Adrenal gland (tissue), 5 donors: ENCODE results near the gene PXDN.

Experiments used
- POLR2A ChIP-seq, 2 donors: fragments of 450-650 bp; IDR thresholded peaks; one replicate each; pipeline ENCODE4 v1.6.1; 2017; ENCODE audit warnings: antibody characterized with exemption in 2 of 2, mild to moderate bottlenecking in 2 of 2, moderate library complexity in 1 of 2
- TF ChIP-seq, protein P1 (sequence below), 6 experiments: fragments of 450-650 bp in 4 of 6; fragments of 200-600 bp in 2 of 6; sonication (generic) in 1 of 6; IDR thresholded peaks; 1 replicate in 5 of 6; 2 replicates in 1 of 6; pipeline versions ENCODE4 v1.5.1 to v1.8.0; 2016 to 2021; ENCODE audit warnings: antibody characterized with exemption in 6 of 6, mild to moderate bottlenecking in 2 of 6, moderate library complexity in 1 of 6
- donor health status: DM: no; HTN: no; CAD: no.

DNA sequence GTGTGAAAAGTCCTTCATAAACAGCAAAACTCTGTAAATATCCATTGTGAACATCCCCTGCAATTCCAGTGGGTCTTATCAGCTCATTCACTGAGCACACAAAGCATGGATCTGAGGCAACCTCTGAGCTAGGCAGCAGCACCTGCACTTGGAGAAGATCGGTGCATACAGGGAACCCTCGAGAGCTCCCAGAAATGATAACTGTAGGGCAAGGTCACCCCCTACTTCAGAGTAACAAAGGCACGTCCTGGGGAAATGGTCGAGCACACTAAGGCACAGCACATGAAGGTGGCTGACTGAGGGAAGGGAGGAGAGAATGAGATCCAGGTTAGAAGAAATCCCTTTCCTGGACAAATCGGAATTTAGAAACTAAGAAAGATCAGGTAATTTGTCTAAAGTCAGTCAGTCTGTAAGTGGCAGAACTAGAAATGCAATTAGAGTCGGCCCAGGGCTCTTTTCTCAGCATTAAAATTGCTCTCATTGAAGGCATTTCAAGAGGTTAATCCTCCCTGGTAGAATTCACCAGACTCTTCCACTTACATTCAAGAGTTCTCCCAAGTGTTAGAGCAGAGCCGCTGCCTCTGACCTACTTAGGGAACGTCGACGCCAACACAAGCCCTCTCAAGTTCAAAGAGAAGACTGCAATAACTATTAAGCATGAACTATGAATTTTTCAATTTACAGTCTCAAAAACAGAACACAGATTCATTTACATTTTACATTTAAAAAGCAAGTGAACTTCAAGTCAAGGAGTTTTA, 45.9 kb downstream of the PXDN start:
- TF ChIP-seq, protein P1, sequence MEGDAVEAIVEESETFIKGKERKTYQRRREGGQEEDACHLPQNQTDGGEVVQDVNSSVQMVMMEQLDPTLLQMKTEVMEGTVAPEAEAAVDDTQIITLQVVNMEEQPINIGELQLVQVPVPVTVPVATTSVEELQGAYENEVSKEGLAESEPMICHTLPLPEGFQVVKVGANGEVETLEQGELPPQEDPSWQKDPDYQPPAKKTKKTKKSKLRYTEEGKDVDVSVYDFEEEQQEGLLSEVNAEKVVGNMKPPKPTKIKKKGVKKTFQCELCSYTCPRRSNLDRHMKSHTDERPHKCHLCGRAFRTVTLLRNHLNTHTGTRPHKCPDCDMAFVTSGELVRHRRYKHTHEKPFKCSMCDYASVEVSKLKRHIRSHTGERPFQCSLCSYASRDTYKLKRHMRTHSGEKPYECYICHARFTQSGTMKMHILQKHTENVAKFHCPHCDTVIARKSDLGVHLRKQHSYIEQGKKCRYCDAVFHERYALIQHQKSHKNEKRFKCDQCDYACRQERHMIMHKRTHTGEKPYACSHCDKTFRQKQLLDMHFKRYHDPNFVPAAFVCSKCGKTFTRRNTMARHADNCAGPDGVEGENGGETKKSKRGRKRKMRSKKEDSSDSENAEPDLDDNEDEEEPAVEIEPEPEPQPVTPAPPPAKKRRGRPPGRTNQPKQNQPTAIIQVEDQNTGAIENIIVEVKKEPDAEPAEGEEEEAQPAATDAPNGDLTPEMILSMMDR (IDR thresholded peaks at IDR 0.05): no peak
- TF ChIP-seq POLR2A (IDR thresholded peaks at IDR 0.05): no peak
